ENCODE data around the gene FAM171A1.
A peak's percentile ranks its signal among the peaks of the same experiment; 100 is the strongest.

The FAM171A1 gene

GRCh38 chr10:15365692-15366091 lies 5.4 kb downstream of the FAM171A1 start:
- FAIRE-seq (no peak), DNase-seq (ENCODE audit: insufficient read length, low spot score) (no peak)
- TF ChIP-seq TAF1 (IDR thresholded peaks at IDR 0.05; ENCODE audit: low read depth, low read length) (no peak), POU2F2 (IDR thresholded peaks at IDR 0.05; ENCODE audit: low read depth, low read length) (no peak), POLR2AphosphoS5 (IDR thresholded peaks at IDR 0.05; ENCODE audit: low read depth, low read length) (no peak), SPI1 (IDR thresholded peaks at IDR 0.05; ENCODE audit: low read depth, low read length) (no peak), PAX5 (IDR thresholded peaks at IDR 0.05; ENCODE audit: insufficient read depth, low read length, severe bottlenecking) (no peak), POLR2A (IDR thresholded peaks at IDR 0.05; ENCODE audit: low read depth, low read length) (no peak)

DNA sequence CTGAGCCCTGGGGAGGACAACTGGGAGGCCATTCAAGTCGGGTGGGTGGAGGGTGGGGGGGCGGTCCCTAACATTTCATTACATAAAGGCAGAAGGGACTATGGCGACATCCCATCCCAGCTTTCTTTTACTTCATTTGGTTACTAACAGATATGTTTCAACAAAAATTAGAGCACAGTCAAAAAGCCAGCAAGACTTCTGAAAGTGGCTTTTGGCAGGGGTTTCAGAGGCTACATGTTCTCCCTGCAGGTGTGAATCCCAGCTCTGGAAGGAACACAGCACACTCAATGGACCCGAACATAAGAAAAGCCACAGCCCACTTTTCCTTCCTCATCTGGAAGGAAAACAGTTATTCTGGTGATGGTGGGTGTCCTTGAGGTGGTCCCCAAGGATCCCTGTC lies 7.1 kb downstream of the FAM171A1 start:
- no peak for TF ChIP-seq TAF1 (IDR thresholded peaks at IDR 0.05; ENCODE audit: low read depth, low read length)
- TF ChIP-seq PAX5 (IDR thresholded peaks at IDR 0.05; ENCODE audit: insufficient read depth, low read length, severe bottlenecking), result no peak
- TF ChIP-seq POLR2AphosphoS5 (IDR thresholded peaks at IDR 0.05; ENCODE audit: low read depth, low read length), result no peak
- TF ChIP-seq POLR2A (IDR thresholded peaks at IDR 0.05; ENCODE audit: low read depth, low read length), result no peak
- no peak for TF ChIP-seq SPI1 (IDR thresholded peaks at IDR 0.05; ENCODE audit: low read depth, low read length)
- TF ChIP-seq POU2F2 (IDR thresholded peaks at IDR 0.05; ENCODE audit: low read depth, low read length), result no peak
- no peak for DNase-seq (ENCODE audit: insufficient read length, low spot score)
- FAIRE-seq, result no peak

GRCh38 chr10:15363031-15363430 lies 8.1 kb downstream of the FAM171A1 start:
- FAIRE-seq (no peak), DNase-seq (ENCODE audit: insufficient read length, low spot score) (no peak)
- no peak for TF ChIP-seq TAF1 (IDR thresholded peaks at IDR 0.05; ENCODE audit: low read depth, low read length)
- no peak for TF ChIP-seq POU2F2 (IDR thresholded peaks at IDR 0.05; ENCODE audit: low read depth, low read length)
- TF ChIP-seq SPI1 (IDR thresholded peaks at IDR 0.05; ENCODE audit: low read depth, low read length), result no peak
- no peak for TF ChIP-seq POLR2AphosphoS5 (IDR thresholded peaks at IDR 0.05; ENCODE audit: low read depth, low read length)
- no peak for TF ChIP-seq PAX5 (IDR thresholded peaks at IDR 0.05; ENCODE audit: insufficient read depth, low read length, severe bottlenecking)
- no peak for TF ChIP-seq POLR2A (IDR thresholded peaks at IDR 0.05; ENCODE audit: low read depth, low read length)

- no peak for FAIRE-seq
- peak; percentile 39; the same call in 1 of the 2 replicates for TF ChIP-seq SPI1 (IDR thresholded peaks at IDR 0.05; ENCODE audit: low read depth, low read length)
- TF ChIP-seq POLR2A (IDR thresholded peaks at IDR 0.05; ENCODE audit: low read depth, low read length), result no peak
- DNase-seq (ENCODE audit: insufficient read length, low spot score), result no peak
Measured at GRCh38 chr10:15361131-15361530, 10.0 kb downstream of the FAM171A1 start.

DNA sequence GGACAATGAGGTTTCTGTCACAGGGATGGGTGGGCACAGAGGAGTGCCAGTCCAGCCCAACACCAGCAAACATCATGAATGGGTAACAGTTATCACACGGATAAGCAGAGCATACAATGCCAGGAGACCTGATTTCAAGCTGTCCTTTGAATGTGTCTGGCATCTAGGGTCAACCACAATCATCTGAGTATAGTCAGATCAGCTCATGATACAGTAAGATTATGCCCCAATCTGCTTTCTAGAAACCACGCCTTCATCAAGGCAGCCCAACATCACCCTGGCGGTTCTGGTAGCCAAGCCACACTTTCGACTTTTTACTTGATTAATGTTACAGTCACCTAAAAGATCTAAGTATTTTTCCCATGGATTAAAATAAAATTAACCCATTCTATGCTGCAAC lies 10.5 kb downstream of the FAM171A1 start:
- DNase-seq (ENCODE audit: insufficient read length, low spot score) (no peak), FAIRE-seq (no peak)
- TF ChIP-seq SPI1 (IDR thresholded peaks at IDR 0.05; ENCODE audit: low read depth, low read length) (no peak), POLR2AphosphoS5 (IDR thresholded peaks at IDR 0.05; ENCODE audit: low read depth, low read length) (no peak), TAF1 (IDR thresholded peaks at IDR 0.05; ENCODE audit: low read depth, low read length) (no peak), PAX5 (IDR thresholded peaks at IDR 0.05; ENCODE audit: insufficient read depth, low read length, severe bottlenecking) (no peak), POLR2A (IDR thresholded peaks at IDR 0.05; ENCODE audit: low read depth, low read length) (no peak), POU2F2 (IDR thresholded peaks at IDR 0.05; ENCODE audit: low read depth, low read length) (no peak)

GRCh38 chr10:15353471-15354017 lies 17.5 kb downstream of the FAM171A1 start:
- DNase-seq (ENCODE audit: insufficient read length, low spot score), result no peak
- no peak for TF ChIP-seq TAF1 (IDR thresholded peaks at IDR 0.05; ENCODE audit: low read depth, low read length)
- no peak for FAIRE-seq

GRCh38 chr10:15352836-15353235 lies 18.3 kb downstream of the FAM171A1 start:
- no peak for DNase-seq (ENCODE audit: insufficient read length, low spot score)
- TF ChIP-seq SPI1 (IDR thresholded peaks at IDR 0.05; ENCODE audit: low read depth, low read length) (no peak), PAX5 (IDR thresholded peaks at IDR 0.05; ENCODE audit: insufficient read depth, low read length, severe bottlenecking) (no peak)
- FAIRE-seq, result no peak

GRCh38 chr10:15352201-15352600 lies 18.9 kb downstream of the FAM171A1 start:
- TF ChIP-seq POLR2AphosphoS5 (IDR thresholded peaks at IDR 0.05; ENCODE audit: low read depth, low read length), result no peak
- no peak for TF ChIP-seq PAX5 (IDR thresholded peaks at IDR 0.05; ENCODE audit: insufficient read depth, low read length, severe bottlenecking)
- no peak for TF ChIP-seq POLR2A (IDR thresholded peaks at IDR 0.05; ENCODE audit: low read depth, low read length)
- no peak for TF ChIP-seq TAF1 (IDR thresholded peaks at IDR 0.05; ENCODE audit: low read depth, low read length)
- no peak for TF ChIP-seq POU2F2 (IDR thresholded peaks at IDR 0.05; ENCODE audit: low read depth, low read length)
- no peak for TF ChIP-seq SPI1 (IDR thresholded peaks at IDR 0.05; ENCODE audit: low read depth, low read length)
- FAIRE-seq (no peak), DNase-seq (ENCODE audit: insufficient read length, low spot score) (no peak)

DNA sequence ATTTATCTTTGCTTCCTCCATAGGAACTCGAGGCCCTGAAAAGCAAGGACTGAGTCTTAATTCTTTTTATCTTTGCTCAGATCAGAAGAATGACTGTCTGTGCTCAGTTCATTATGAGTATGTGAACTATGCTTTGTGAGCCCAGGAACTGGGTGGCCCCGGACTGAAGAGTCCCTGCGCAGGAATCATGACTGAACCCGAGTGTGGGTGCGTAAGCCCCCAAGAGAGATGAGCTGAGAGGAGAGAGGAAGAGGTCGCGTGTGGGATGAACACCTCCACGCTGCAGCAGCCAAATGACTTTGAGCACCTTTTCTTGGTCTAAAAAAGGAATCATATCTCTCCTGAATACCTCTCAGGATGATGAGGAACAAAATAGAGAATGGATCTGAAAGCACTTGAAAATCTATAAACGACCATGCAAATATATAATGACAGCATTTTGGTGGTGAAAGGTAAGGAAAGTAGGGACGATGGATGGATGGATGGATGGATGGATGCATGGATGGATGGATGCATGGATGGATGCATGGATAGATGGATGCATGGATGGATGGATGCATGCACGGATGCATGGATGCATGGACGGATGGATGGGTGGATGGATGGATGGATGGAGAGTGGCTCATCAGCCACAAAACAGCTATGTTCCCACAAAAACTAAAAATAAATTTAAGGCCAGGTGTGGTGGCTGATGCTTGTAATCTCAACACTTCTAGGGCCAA lies 19.8 kb downstream of the FAM171A1 start:
- FAIRE-seq (no peak), DNase-seq (ENCODE audit: insufficient read length, low spot score) (no peak)
- TF ChIP-seq POLR2AphosphoS5 (IDR thresholded peaks at IDR 0.05; ENCODE audit: low read depth, low read length), result no peak
- no peak for TF ChIP-seq PAX5 (IDR thresholded peaks at IDR 0.05; ENCODE audit: insufficient read depth, low read length, severe bottlenecking)
- TF ChIP-seq SPI1 (IDR thresholded peaks at IDR 0.05; ENCODE audit: low read depth, low read length), result no peak

GRCh38 chr10:15349112-15349511 lies 22.0 kb downstream of the FAM171A1 start:
- TF ChIP-seq PAX5 (IDR thresholded peaks at IDR 0.05; ENCODE audit: insufficient read depth, low read length, severe bottlenecking) (no peak), POU2F2 (IDR thresholded peaks at IDR 0.05; ENCODE audit: low read depth, low read length) (no peak), POLR2AphosphoS5 (IDR thresholded peaks at IDR 0.05; ENCODE audit: low read depth, low read length) (no peak), TAF1 (IDR thresholded peaks at IDR 0.05; ENCODE audit: low read depth, low read length) (no peak), POLR2A (IDR thresholded peaks at IDR 0.05; ENCODE audit: low read depth, low read length) (no peak), SPI1 (IDR thresholded peaks at IDR 0.05; ENCODE audit: low read depth, low read length) (no peak)
- FAIRE-seq (no peak), DNase-seq (ENCODE audit: insufficient read length, low spot score) (no peak)

Measured in GM12891 (cell line).